ENCODE data around the gene ADIPOR2. TPM values are rescaled to one million over a fixed set of nuclear protein-coding genes. Genes with fewer than 3 reads are reported as not detected.
A peak's percentile ranks its signal among the peaks of the same experiment; 100 is the strongest.
"Not testable (repeated sequence)": the region's sequence is repeated elsewhere in the genome, so short reads cannot be mapped to it uniquely, and the experiment has no call there.

ADIPOR2 gene
- total RNA-seq, 4 donors from 2014 or later, result 28.2 to 37.4 (median 34.1) TPM

DNA sequence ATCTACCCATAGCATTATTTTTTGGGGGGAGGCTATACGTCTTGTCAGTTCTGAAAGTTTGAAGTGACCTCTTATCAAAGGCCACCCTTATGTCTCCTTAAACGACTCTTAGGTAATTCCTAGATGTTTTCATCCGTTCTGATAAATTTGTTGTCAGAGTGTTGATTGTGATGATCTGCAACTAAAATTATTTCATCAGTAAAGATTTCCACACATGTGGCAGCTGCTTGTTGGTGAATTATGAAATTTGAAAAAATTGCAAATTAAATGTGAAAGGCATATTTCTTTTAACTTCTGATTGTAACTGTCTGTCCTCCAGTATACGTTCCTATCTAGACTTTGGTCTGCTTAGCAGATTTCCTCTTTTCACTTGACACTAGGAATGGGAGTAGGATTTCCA is 1.4 kb downstream of the ADIPOR2 start:
- H3K4me1 ChIP-seq, result peaks cover 24 to 57% (median 52%) of the 10 kb centered on the region in 4 donors
- peak overlapping the region; percentile 72 to 94 (median 90) for H3K4me3 ChIP-seq
- TF ChIP-seq, protein P1, sequence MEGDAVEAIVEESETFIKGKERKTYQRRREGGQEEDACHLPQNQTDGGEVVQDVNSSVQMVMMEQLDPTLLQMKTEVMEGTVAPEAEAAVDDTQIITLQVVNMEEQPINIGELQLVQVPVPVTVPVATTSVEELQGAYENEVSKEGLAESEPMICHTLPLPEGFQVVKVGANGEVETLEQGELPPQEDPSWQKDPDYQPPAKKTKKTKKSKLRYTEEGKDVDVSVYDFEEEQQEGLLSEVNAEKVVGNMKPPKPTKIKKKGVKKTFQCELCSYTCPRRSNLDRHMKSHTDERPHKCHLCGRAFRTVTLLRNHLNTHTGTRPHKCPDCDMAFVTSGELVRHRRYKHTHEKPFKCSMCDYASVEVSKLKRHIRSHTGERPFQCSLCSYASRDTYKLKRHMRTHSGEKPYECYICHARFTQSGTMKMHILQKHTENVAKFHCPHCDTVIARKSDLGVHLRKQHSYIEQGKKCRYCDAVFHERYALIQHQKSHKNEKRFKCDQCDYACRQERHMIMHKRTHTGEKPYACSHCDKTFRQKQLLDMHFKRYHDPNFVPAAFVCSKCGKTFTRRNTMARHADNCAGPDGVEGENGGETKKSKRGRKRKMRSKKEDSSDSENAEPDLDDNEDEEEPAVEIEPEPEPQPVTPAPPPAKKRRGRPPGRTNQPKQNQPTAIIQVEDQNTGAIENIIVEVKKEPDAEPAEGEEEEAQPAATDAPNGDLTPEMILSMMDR (IDR thresholded peaks at IDR 0.05), result no peak
- TF ChIP-seq POLR2A (IDR thresholded peaks at IDR 0.05; ENCODE audit: low read depth), result no peak
- TF ChIP-seq EP300 (IDR thresholded peaks at IDR 0.05), result no peak
- TF ChIP-seq POLR2AphosphoS5 (IDR thresholded peaks at IDR 0.05), result no peak
- H3K27me3 ChIP-seq, result no peaks in the 10 kb centered on the region
- peak overlapping the region in 2 of 4 donors; percentile 95 for H3K27ac ChIP-seq (replicated peaks in 1 of 4)
- no peaks in the 10 kb centered on the region for H3K9me3 ChIP-seq
- intact Hi-C loops (cut with DNase I), result loop anchor here (5.0 kb wide), 1 partner anchor 35 kb away; no protein-coding TSS in a partner anchor
- DNase-seq (ENCODE audit: extremely low spot score), result no peak
- H3K36me3 ChIP-seq, result no peaks in the 10 kb centered on the region
- WGBS, result 28% methylated on average over 4 of the region's 4 CpGs

DNA sequence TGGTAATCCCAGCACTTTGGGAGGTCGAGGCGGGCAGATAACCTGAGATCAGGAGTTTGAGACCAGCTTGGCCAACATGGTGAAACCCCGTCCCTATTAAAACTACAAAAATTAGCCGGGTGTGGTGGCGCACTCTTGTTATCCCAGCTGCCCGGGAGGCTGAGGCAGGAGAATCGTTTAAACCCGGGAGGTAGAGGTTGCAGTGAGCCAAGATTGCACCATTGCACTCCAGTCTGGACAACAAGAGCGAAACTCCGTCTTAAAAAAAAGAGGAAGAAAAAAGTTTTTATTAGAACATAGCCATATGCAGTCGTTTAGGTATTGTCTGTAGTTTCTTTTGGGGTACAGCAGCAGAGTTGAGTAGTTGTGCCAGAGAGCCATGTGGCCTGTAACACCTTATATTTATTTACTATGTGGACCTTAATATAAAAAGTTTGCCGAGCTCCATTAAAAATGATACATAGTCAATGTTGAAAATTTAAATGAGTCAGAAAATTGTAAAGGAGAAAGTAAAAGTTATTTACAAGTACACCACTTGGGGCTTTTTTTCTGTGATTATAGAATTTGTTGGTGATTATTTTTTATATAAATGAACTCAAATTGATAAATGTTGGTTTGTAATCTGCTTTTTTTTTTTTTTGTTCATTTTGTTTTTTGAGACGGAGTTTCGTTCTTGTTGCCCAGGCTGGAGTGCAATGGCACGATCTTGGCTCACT is 2.2 kb downstream of the ADIPOR2 start:
- Histone ChIP-seq H3K4me1 (peaks cover 26 to 66% (median 60%) of the 10 kb centered on the region in 4 donors), H3K27ac (replicated peaks in 1 of 4) (peak overlapping the region in 1 of 4 donors; percentile 95), H3K27me3 (no peaks in the 10 kb centered on the region), H3K36me3 (no peaks in the 10 kb centered on the region), H3K4me3 (peak overlapping the region in 1 of 4 donors; percentile 85), H3K9me3 (no peaks in the 10 kb centered on the region)
- TF ChIP-seq POLR2A (IDR thresholded peaks at IDR 0.05; ENCODE audit: low read depth) (no peak), EP300 (IDR thresholded peaks at IDR 0.05) (no peak), POLR2AphosphoS5 (IDR thresholded peaks at IDR 0.05) (no peak)
- TF ChIP-seq, protein P1 (IDR thresholded peaks at IDR 0.05), result no peak
- DNase-seq (ENCODE audit: extremely low spot score), result no peak
- WGBS, result 82% methylated on average over 15 of the region's 15 CpGs
- intact Hi-C loops (cut with DNase I), result loop anchor here (5.0 kb wide), 1 partner anchor 36 kb away; no protein-coding TSS in a partner anchor

DNA sequence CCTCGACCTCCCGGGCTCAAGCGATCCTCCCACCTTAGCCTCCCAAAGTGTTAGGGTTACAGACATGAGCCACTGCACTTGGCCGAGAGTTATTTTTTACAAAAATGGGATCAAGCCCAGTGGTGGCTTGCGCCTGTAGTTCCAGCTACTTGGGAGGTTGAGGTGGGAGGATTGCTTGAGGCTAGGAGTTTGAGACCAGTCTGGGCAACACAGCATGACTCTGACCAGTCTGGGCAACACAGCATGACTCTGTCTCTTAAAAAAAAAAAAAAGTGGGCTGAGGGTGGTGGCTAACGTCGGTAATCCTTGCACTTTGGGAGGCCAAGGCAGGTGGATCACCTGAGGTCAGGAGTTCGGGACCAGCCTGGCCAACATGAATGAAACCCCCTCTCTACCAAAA is 4.2 kb downstream of the ADIPOR2 start:
- not testable (repeated sequence) for DNase-seq (ENCODE audit: extremely low spot score); H3K36me3 ChIP-seq; H3K27ac ChIP-seq (replicated peaks in 1 of 4); H3K27me3 ChIP-seq; H3K4me3 ChIP-seq; H3K9me3 ChIP-seq
- H3K4me1 ChIP-seq, result peaks cover 24 to 74% (median 67%) of the 10 kb centered on the region in 4 donors
- intact Hi-C loops (cut with DNase I), result loop anchor here (5.0 kb wide), 1 partner anchor 92 kb away; no protein-coding TSS in a partner anchor
- 85% methylated on average over 8 of the region's 8 CpGs for WGBS

DNA sequence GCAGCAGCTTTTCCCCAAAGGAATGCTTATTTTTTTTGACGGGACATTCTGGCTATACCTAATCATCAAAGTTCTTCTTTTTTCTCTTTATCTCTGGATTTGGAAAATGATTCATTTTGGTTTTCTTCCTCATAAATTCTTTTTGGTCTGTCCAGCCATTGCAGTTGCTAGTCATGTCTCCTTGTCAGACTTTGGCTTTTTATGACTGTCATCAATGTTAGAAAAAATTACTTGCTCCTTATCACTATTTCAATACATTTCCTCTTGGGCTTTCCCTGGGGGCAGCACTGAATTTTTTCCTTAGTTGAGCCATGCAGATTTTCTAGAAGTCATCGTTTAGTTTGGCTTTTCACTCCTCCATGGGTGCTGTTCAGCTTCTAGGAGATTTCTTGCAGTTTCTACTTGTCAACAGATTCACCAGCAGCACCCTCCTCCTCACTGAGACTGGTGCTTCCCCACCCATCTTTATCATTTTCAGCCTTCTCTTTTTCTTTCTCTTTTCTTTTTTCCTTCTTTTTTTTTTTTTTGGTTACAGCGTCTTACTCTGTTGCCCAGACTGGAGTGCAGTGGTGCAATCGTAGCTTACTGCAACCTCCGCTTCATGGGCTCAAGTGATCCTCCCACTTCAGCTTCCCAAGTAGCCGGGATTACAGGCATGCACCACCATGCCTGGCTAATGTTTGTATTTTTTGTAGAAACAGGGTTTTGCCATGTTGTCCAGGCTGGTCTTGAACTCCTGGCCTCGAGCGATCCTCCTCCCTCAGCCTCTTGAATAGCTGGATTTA is 5.2 kb downstream of the ADIPOR2 start:
- Histone ChIP-seq H3K9me3 (no peaks in the 10 kb centered on the region), H3K4me1 (peaks cover 23 to 71% (median 64%) of the 10 kb centered on the region in 4 donors), H3K27me3 (no peaks in the 10 kb centered on the region), H3K36me3 (no peaks in the 10 kb centered on the region), H3K27ac (replicated peaks in 1 of 4) (no peak overlapping the region), H3K4me3 (no peak overlapping the region)
- intact Hi-C loops (cut with DNase I), result loop anchor here (5.0 kb wide), 1 partner anchor 91 kb away; no protein-coding TSS in a partner anchor
- 71% methylated on average over 8 of the region's 8 CpGs for WGBS
- TF ChIP-seq EP300 (IDR thresholded peaks at IDR 0.05) (no peak), POLR2A (IDR thresholded peaks at IDR 0.05; ENCODE audit: low read depth) (no peak), POLR2AphosphoS5 (IDR thresholded peaks at IDR 0.05) (no peak)
- TF ChIP-seq, protein P1 (IDR thresholded peaks at IDR 0.05), result no peak
- DNase-seq (ENCODE audit: extremely low spot score), result no peak

DNA sequence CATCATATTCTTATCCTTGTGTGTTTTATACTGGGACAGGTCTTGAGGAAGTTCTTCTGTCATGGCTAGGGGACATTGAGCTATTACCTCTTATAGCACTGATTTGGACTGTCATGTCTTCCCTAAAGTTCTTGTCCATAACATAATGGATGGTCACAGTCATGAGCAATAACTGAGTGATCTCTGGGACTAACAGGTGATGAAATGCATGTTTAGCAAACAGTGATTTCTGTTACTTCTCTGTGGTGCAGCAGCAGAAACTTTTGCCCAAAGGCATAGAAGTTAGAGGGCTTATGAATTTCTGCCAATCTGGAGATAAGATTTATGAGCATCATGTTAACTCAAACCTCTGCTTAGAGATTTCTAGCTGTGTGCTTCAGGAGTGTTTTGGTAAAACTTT is 5.9 kb downstream of the ADIPOR2 start:
- H3K9me3 ChIP-seq, result no peaks in the 10 kb centered on the region
- H3K36me3 ChIP-seq, result no peaks in the 10 kb centered on the region
- no peak overlapping the region for H3K27ac ChIP-seq (replicated peaks in 1 of 4)
- H3K27me3 ChIP-seq, result no peaks in the 10 kb centered on the region
- intact Hi-C loops (cut with DNase I), result loop anchor here (5.0 kb wide), 1 partner anchor 91 kb away; no protein-coding TSS in a partner anchor
- H3K4me1 ChIP-seq, result peaks cover 20 to 69% (median 64%) of the 10 kb centered on the region in 4 donors
- H3K4me3 ChIP-seq, result no peak overlapping the region
- TF ChIP-seq POLR2A (IDR thresholded peaks at IDR 0.05; ENCODE audit: low read depth) (no peak), EP300 (IDR thresholded peaks at IDR 0.05) (no peak), POLR2AphosphoS5 (IDR thresholded peaks at IDR 0.05) (no peak)
- TF ChIP-seq, protein P1 (IDR thresholded peaks at IDR 0.05), result no peak
- no peak for DNase-seq (ENCODE audit: extremely low spot score)

Measured in esophagus muscularis mucosa (tissue), 4 donors.